ENCODE data around the gene PLXNA4.

- TF ChIP-seq CTCF (IDR thresholded peaks at IDR 0.05; ENCODE audit: low read depth, low read length, missing input control) (no peak), REST (IDR thresholded peaks at IDR 0.05) (no peak), MAX (IDR thresholded peaks at IDR 0.05) (no peak), YY1 (IDR thresholded peaks at IDR 0.05) (no peak), JUND (IDR thresholded peaks at IDR 0.05) (no peak), GABPA (IDR thresholded peaks at IDR 0.05 in 1 of 2, conservative IDR thresholded peaks at IDR 0.05 in 1 of 2) (no peak), RAD21 (IDR thresholded peaks at IDR 0.05) (no peak)
These were observed 56.3 kb downstream of the PLXNA4 start for GRCh38 chr7:132519936-132520335.
